Loucy (cell line): Measurements from ENCODE around the gene CYP24A1.

ENCODE experiments used
- H2AFZ ChIP-seq: fragments of 200-600 bp; sonication (generic); 2 replicates; pipeline ENCODE4 v1.6.0; 2016; ENCODE audit warnings: antibody characterized with exemption, mild to moderate bottlenecking, low read length, moderate library complexity
- H3F3A ChIP-seq: fragments of 200-600 bp; 2 replicates; pipeline ENCODE4 v1.6.0; 2016; ENCODE audit warnings: antibody characterized with exemption, low read depth, mild to moderate bottlenecking
- H3K27me3 ChIP-seq: fragments of 200-600 bp; sonication (generic); 2 replicates; pipeline ENCODE4 v1.6.1; 2014; ENCODE audit warnings: low read length, mild to moderate bottlenecking; ENCODE audit not compliant: insufficient read depth, poor library complexity, severe bottlenecking
- H3K36me3 ChIP-seq: fragments of 200-600 bp; sonication (generic); 2 replicates; pipeline ENCODE4 v1.6.1; 2016; ENCODE audit warnings: low read length; ENCODE audit not compliant: insufficient read depth
- H3K4me1 ChIP-seq: fragments of 200-600 bp; sonication (generic); 2 replicates; pipeline ENCODE4 v1.5.1; 2014; ENCODE audit warnings: low read length, mild to moderate bottlenecking; ENCODE audit not compliant: insufficient read depth, poor library complexity, severe bottlenecking
- H3K4me2 ChIP-seq: fragments of 200-600 bp; sonication (generic); 2 replicates; pipeline ENCODE4 v1.6.0; 2014; ENCODE audit warnings: antibody characterized with exemption, low read length, low read depth, mild to moderate bottlenecking; ENCODE audit not compliant: poor library complexity, severe bottlenecking
- H3K4me3 ChIP-seq: fragments of 200-600 bp; sonication (generic); 2 replicates; pipeline ENCODE4 v1.5.1; 2014; ENCODE audit warnings: low read length, mild to moderate bottlenecking, mixed read lengths; ENCODE audit not compliant: poor library complexity, severe bottlenecking
- H3K79me2 ChIP-seq: fragments of 200-600 bp; sonication (generic); 2 replicates; pipeline ENCODE4 v1.6.1; 2014; ENCODE audit warnings: low read length; ENCODE audit not compliant: insufficient read depth
- H3K9ac ChIP-seq: fragments of 200-600 bp; sonication (generic); 2 replicates; pipeline ENCODE4 v1.6.0; 2014; ENCODE audit warnings: mild to moderate bottlenecking, low read depth, low read length, moderate library complexity; ENCODE audit not compliant: poor library complexity, severe bottlenecking
- H3K9me2 ChIP-seq: fragments of 200-600 bp; sonication (generic); replicated peaks from 2 replicates; pipeline ENCODE4 v1.6.1; 2016; ENCODE audit warnings: low read depth, low read length, mixed read lengths
- H3K9me3 ChIP-seq: fragments of 200-600 bp; sonication (generic); 2 replicates; pipeline ENCODE4 v1.6.1; 2014; ENCODE audit warnings: mild to moderate bottlenecking, antibody characterized with exemption, low read length, low read depth; ENCODE audit not compliant: insufficient read depth
- H4K20me1 ChIP-seq: fragments of 200-600 bp; sonication (generic); 2 replicates; pipeline ENCODE4 v1.6.0; 2014; ENCODE audit warnings: antibody characterized with exemption, low read length, mild to moderate bottlenecking; ENCODE audit not compliant: insufficient read depth, poor library complexity, severe bottlenecking
- EZH2phosphoT487 ChIP-seq: fragments of 200-600 bp; IDR thresholded peaks from 2 replicates; pipeline ENCODE4 v1.6.1; 2018; ENCODE audit warnings: antibody characterized with exemption, mild to moderate bottlenecking, moderate library complexity, borderline replicate concordance
- TF ChIP-seq, protein P1 (sequence below): fragments of 200-600 bp; sonication (generic); conservative IDR thresholded peaks from 2 replicates; pipeline ENCODE4 v1.5.1; 2014; ENCODE audit warnings: mild to moderate bottlenecking, antibody characterized with exemption, low read length

Gene CYP24A1

GRCh38 chr20:54144847-54145414 is 28.9 kb downstream of the CYP24A1 start:
- no peaks in the 10 kb centered on the region for H4K20me1 ChIP-seq
- no peak overlapping the region for H2AFZ ChIP-seq
- TF ChIP-seq, protein P1, sequence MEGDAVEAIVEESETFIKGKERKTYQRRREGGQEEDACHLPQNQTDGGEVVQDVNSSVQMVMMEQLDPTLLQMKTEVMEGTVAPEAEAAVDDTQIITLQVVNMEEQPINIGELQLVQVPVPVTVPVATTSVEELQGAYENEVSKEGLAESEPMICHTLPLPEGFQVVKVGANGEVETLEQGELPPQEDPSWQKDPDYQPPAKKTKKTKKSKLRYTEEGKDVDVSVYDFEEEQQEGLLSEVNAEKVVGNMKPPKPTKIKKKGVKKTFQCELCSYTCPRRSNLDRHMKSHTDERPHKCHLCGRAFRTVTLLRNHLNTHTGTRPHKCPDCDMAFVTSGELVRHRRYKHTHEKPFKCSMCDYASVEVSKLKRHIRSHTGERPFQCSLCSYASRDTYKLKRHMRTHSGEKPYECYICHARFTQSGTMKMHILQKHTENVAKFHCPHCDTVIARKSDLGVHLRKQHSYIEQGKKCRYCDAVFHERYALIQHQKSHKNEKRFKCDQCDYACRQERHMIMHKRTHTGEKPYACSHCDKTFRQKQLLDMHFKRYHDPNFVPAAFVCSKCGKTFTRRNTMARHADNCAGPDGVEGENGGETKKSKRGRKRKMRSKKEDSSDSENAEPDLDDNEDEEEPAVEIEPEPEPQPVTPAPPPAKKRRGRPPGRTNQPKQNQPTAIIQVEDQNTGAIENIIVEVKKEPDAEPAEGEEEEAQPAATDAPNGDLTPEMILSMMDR: no peak
- no peak for TF ChIP-seq EZH2phosphoT487
- H3K9ac ChIP-seq: no peak overlapping the region
- H3K4me3 ChIP-seq: no peak overlapping the region
- H3K27me3 ChIP-seq: no peaks in the 10 kb centered on the region
- no peaks in the 10 kb centered on the region for H3K9me3 ChIP-seq
- no peaks in the 10 kb centered on the region for H3K36me3 ChIP-seq
- no peaks in the 10 kb centered on the region for H3K79me2 ChIP-seq
- no peaks in the 10 kb centered on the region for H3K4me1 ChIP-seq
- H3F3A ChIP-seq: no peaks in the 10 kb centered on the region
- H3K9me2 ChIP-seq: no peaks in the 10 kb centered on the region
- H3K4me2 ChIP-seq: no peak overlapping the region

DNA sequence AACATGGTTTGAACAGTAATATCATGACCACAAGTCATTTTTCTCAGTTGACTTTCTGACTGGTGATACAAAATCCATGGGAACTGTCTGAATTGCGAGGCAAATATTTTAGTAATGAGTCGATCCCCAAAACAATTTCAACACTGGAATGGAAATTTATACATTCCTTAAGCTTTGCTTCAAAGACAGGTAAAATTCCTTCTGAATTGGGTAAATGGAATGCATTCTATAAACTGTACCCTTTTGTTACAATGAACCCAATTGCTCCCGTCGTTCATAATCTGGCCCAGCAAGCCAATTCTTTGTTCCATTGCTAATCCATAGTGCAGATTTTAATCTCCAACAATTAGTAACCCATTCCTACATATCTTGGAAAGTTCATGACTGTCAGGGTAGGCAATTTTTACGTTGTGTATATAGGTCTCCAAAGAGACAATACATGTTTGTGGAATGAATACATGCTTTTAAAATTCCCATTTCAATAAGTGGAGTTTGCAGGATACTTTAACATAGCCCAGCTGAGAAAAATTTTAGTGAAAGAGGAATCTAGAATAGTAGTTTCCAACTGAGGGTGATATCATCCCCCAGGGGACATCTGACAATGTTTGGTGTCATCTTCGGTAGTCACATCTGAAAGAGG is 32.7 kb downstream of the CYP24A1 start:
- no peaks in the 10 kb centered on the region for H3K79me2 ChIP-seq
- H3K36me3 ChIP-seq: no peaks in the 10 kb centered on the region
- no peak overlapping the region for H3K4me2 ChIP-seq
- no peaks in the 10 kb centered on the region for H3K4me1 ChIP-seq
- H3K9ac ChIP-seq: no peak overlapping the region
- TF ChIP-seq, protein P1: no peak
- no peak for TF ChIP-seq EZH2phosphoT487
- no peak overlapping the region for H2AFZ ChIP-seq
- no peak overlapping the region for H3K4me3 ChIP-seq
- peaks cover 10% of the 10 kb centered on the region for H3K27me3 ChIP-seq
- no peaks in the 10 kb centered on the region for H3F3A ChIP-seq
- no peaks in the 10 kb centered on the region for H3K9me2 ChIP-seq
- H4K20me1 ChIP-seq: no peaks in the 10 kb centered on the region
- no peaks in the 10 kb centered on the region for H3K9me3 ChIP-seq

DNA sequence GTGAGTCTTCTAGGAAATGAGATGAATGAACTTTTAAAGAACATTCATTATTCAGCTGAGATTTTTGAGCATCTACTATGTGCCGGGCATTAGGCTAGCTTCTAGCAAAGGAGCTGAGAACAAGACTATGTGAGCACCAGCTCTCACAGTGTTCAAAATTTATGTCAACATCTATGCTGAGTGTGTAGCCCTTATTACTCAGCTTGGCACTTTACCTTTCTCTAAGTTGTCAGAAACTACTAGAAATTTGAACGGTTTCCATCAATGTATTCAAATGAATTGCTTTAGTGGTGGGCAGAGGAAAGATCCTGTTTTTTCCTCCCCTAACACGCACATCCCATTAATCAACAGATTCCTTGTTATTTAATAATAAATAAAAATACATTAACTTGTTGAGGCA is 33.3 kb downstream of the CYP24A1 start:
- Histone ChIP-seq H3F3A (no peaks in the 10 kb centered on the region), H3K36me3 (no peaks in the 10 kb centered on the region), H3K9ac (no peak overlapping the region), H3K9me3 (no peaks in the 10 kb centered on the region), H3K4me2 (no peak overlapping the region), H4K20me1 (no peaks in the 10 kb centered on the region), H3K79me2 (no peaks in the 10 kb centered on the region), H3K9me2 (no peaks in the 10 kb centered on the region), H3K27me3 (peaks cover 10% of the 10 kb centered on the region), H3K4me1 (no peaks in the 10 kb centered on the region), H2AFZ (no peak overlapping the region), H3K4me3 (no peak overlapping the region)
- TF ChIP-seq, protein P1: no peak
- TF ChIP-seq EZH2phosphoT487: no peak
